HG02840 (cell line): ENCODE results near the gene C1orf174.

Experiments used
- ATAC-seq: cut with Tn5 transposase; IDR thresholded peaks from one replicate; pipeline ENCODE4 v1.9.1; 2021; ENCODE audit warnings: mild to moderate bottlenecking, moderate library complexity, moderate number of reproducible peaks; ENCODE audit not compliant: unreplicated experiment, low FRiP score

C1orf174 gene

GRCh38 chr1:3898475-3898735 lies 1.7 kb downstream of the C1orf174 start:
- no peak for ATAC-seq

- ATAC-seq = no peak
These were observed 3.6 kb downstream of the C1orf174 start for GRCh38 chr1:3896396-3897000.

- no peak for ATAC-seq
These were observed 4.1 kb downstream of the C1orf174 start for GRCh38 chr1:3895951-3896325.

- no peak for ATAC-seq
These were observed 4.7 kb downstream of the C1orf174 start for GRCh38 chr1:3895279-3895950.

GRCh38 chr1:3894626-3895278 lies 5.3 kb downstream of the C1orf174 start:
- no peak for ATAC-seq

GRCh38 chr1:3893190-3893589 lies 6.9 kb downstream of the C1orf174 start:
- ATAC-seq = no peak

GRCh38 chr1:3892748-3893147 lies 7.3 kb downstream of the C1orf174 start:
- no peak for ATAC-seq

- no peak for ATAC-seq
These were observed 8.7 kb downstream of the C1orf174 start for GRCh38 chr1:3891329-3891865.

- ATAC-seq = no peak
These were observed 9.4 kb downstream of the C1orf174 start for GRCh38 chr1:3890389-3891328.

GRCh38 chr1:3889936-3890335 lies 10.1 kb downstream of the C1orf174 start:
- no peak for ATAC-seq

- no peak for ATAC-seq
These were observed 11.8 kb downstream of the C1orf174 start for GRCh38 chr1:3888301-3888700.

GRCh38 chr1:3886691-3887090 lies 13.4 kb downstream of the C1orf174 start:
- no peak for ATAC-seq

- no peak for ATAC-seq
These were observed 13.9 kb downstream of the C1orf174 start for GRCh38 chr1:3886106-3886670.

GRCh38 chr1:3885611-3886010 lies 14.5 kb downstream of the C1orf174 start:
- ATAC-seq = no peak

- ATAC-seq = no peak
These were observed 15.1 kb downstream of the C1orf174 start for GRCh38 chr1:3884966-3885365.

GRCh38 chr1:3883194-3883925 lies 16.7 kb downstream of the C1orf174 start:
- ATAC-seq = no peak

GRCh38 chr1:3881193-3881480 lies 18.9 kb downstream of the C1orf174 start:
- no peak for ATAC-seq

GRCh38 chr1:3880429-3881192 lies 19.5 kb downstream of the C1orf174 start:
- ATAC-seq = no peak

- no peak for ATAC-seq
These were observed 20.2 kb downstream of the C1orf174 start for GRCh38 chr1:3879787-3880428.
